GM12878 (cell line): ENCODE measurements around the gene A2ML1.
"Not testable (repeated sequence)": the region's sequence is repeated elsewhere in the genome, so short reads cannot be mapped to it uniquely, and the experiment has no call there.

Experiments
- BRCA1 ChIP-seq: IDR thresholded peaks from 2 replicates; pipeline ENCODE4 v1.6.1; 2011; ENCODE audit warnings: low read depth, low read length, improper control_type of control experiment
- CHD2 ChIP-seq: IDR thresholded peaks from 2 replicates; pipeline ENCODE4 v1.6.1; 2011; ENCODE audit warnings: low read depth, low read length, improper control_type of control experiment, borderline replicate concordance
- CTCF ChIP-seq, 3 experiments: IDR thresholded peaks in 2 of 3; conservative IDR thresholded peaks in 1 of 3; 2 replicates each; pipeline ENCODE4 v1.5.1; 2011; ENCODE audit warnings: low read depth in 3 of 3, low read length in 3 of 3, mild to moderate bottlenecking in 3 of 3, control low read depth in 2 of 3, moderate library complexity in 2 of 3, inconsistent platforms in 1 of 3, mixed read lengths in 1 of 3; ENCODE audit not compliant: control insufficient read depth in 2 of 3, insufficient read depth in 1 of 3; ENCODE audit errors: extremely low read depth in 1 of 3
- NR2C2 ChIP-seq: IDR thresholded peaks from 2 replicates; pipeline ENCODE4 v1.6.1; 2011; ENCODE audit warnings: borderline replicate concordance, low read depth; ENCODE audit not compliant: control insufficient read depth, insufficient read length
- PAX8 ChIP-seq: fragments of 450-650 bp; IDR thresholded peaks from 2 replicates; pipeline ENCODE4 v1.6.1; 2017; ENCODE audit warnings: mild to moderate bottlenecking, moderate library complexity
- SIX5 ChIP-seq: IDR thresholded peaks from 2 replicates; pipeline ENCODE4 v1.6.1; 2011; ENCODE audit warnings: mild to moderate bottlenecking, low read depth, low read length, moderate library complexity; ENCODE audit not compliant: severe bottlenecking
- TAF1 ChIP-seq: IDR thresholded peaks from 2 replicates; pipeline ENCODE4 v1.6.1; 2011; ENCODE audit warnings: mild to moderate bottlenecking, low read depth, low read length, borderline replicate concordance

- not testable (repeated sequence) for TF ChIP-seq SIX5; CHD2; PAX8; NR2C2; CTCF (IDR thresholded peaks at IDR 0.05 in 2 of 3, conservative IDR thresholded peaks at IDR 0.05 in 1 of 3; ENCODE audit: control insufficient read depth in 2 of 3, extremely low read depth in 1 of 3, insufficient read depth in 1 of 3, low read depth in 3 of 3, low read length in 3 of 3); BRCA1; TAF1
Observed at GRCh38 chr12:8794611-8795010, 27.8 kb upstream of the A2ML1 start.
